ENCODE results near the gene HDAC9.

DNA sequence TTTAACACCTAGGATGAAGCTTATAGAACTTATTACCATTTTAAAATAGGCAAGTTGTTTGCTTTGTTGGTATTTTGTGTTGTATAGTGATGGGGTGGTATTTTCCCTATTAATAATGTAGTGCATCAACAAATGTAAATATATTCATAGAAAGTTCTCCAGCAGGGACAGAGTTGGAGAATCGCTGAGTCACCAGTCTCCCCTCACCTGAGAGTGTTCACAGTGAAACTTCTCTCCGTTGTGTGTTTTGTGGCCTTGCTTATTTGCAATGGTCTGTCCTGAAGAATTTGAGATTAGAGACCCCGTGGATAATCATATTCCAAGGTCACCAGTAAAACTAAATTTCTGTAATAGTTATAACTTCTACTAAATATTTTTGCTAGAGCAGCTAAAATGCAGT lies 51.0 kb downstream of the HDAC9 start:
- no peak for TF ChIP-seq POLR2A (IDR thresholded peaks at IDR 0.05)
- TF ChIP-seq, protein P1, sequence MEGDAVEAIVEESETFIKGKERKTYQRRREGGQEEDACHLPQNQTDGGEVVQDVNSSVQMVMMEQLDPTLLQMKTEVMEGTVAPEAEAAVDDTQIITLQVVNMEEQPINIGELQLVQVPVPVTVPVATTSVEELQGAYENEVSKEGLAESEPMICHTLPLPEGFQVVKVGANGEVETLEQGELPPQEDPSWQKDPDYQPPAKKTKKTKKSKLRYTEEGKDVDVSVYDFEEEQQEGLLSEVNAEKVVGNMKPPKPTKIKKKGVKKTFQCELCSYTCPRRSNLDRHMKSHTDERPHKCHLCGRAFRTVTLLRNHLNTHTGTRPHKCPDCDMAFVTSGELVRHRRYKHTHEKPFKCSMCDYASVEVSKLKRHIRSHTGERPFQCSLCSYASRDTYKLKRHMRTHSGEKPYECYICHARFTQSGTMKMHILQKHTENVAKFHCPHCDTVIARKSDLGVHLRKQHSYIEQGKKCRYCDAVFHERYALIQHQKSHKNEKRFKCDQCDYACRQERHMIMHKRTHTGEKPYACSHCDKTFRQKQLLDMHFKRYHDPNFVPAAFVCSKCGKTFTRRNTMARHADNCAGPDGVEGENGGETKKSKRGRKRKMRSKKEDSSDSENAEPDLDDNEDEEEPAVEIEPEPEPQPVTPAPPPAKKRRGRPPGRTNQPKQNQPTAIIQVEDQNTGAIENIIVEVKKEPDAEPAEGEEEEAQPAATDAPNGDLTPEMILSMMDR (IDR thresholded peaks at IDR 0.05) = no peak
- TF ChIP-seq POLR2AphosphoS5 (IDR thresholded peaks at IDR 0.05) = no peak
